GDM1 (cell line): Measurements from ENCODE around the gene KLHDC10.
"Not testable (repeated sequence)": the region's sequence is repeated elsewhere in the genome, so short reads cannot be mapped to it uniquely, and the experiment has no call there.

ENCODE experiments used
- DNase-seq: peaks from one replicate; lab custom pipeline; 2025; lab: John Stamatoyannopoulos, UW

Gene KLHDC10

GRCh38 chr7:130156140-130156539, 85.8 kb downstream of the KLHDC10 start:
- DNase-seq: no peak

- DNase-seq: no peak
Observed at GRCh38 chr7:130157700-130158099, 87.4 kb downstream of the KLHDC10 start.

GRCh38 chr7:130160023-130160422, 89.7 kb downstream of the KLHDC10 start:
- DNase-seq: no peak

GRCh38 chr7:130160455-130160854, 90.1 kb downstream of the KLHDC10 start:
- DNase-seq: no peak

- DNase-seq: no peak
Observed at GRCh38 chr7:130162196-130162595, 91.9 kb downstream of the KLHDC10 start.

- no peak for DNase-seq
Observed at GRCh38 chr7:130174237-130174959, 104.1 kb downstream of the KLHDC10 start.

- DNase-seq: no peak
Observed at GRCh38 chr7:130178251-130178650, 107.9 kb downstream of the KLHDC10 start.

GRCh38 chr7:130179631-130180030, 109.3 kb downstream of the KLHDC10 start:
- DNase-seq: no peak

GRCh38 chr7:130180571-130181262, 110.4 kb downstream of the KLHDC10 start:
- no peak for DNase-seq

- DNase-seq: no peak
Observed at GRCh38 chr7:130181263-130181605, 110.9 kb downstream of the KLHDC10 start.

- no peak for DNase-seq
Observed at GRCh38 chr7:130182990-130183389, 112.7 kb downstream of the KLHDC10 start.

GRCh38 chr7:130184349-130184748, 114.0 kb downstream of the KLHDC10 start:
- not testable (repeated sequence) for DNase-seq
